Measurements from ENCODE around the gene RNF38.
"Not testable (repeated sequence)": the region's sequence is repeated elsewhere in the genome, so short reads cannot be mapped to it uniquely, and the experiment has no call there.

The RNF38 gene

GRCh38 chr9:36399980-36400331 lies at the start of gene RNF38:
RNF38 (minus strand) TSS chr9:36400269; CDS start chr9:36400108, 161 bp downstream.
- in situ Hi-C loops (cut with HindIII; ENCODE audit: low sequenced_read_pairs): loop anchor here (25.0 kb wide), 1 partner anchor 312 kb away; no protein-coding TSS in a partner anchor

DNA sequence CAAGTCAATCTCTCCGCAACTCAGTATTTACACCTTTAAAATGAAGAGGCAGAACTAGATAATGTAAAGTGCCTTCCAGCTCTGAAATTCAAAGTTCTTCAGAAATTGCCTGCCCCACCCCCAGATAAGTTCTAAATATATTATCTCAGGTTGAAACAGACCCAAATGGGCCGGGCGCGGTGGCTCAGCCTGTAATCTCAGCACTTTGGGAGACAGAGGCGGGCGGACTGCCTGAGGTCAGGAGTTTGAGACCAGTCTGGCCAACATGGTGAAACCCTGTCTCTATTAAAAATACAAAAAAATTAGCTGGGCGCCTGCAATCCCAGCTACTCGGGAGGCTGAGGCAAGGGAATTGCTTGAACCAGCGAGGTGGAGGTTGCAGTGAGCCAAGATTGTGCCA lies 48.5 kb upstream of the RNF38 start:
- in situ Hi-C loops (cut with HindIII; ENCODE audit: low sequenced_read_pairs): not testable (repeated sequence)

- in situ Hi-C loops (cut with HindIII; ENCODE audit: low sequenced_read_pairs): no loop called here
These were observed 47.9 kb upstream of the RNF38 start for GRCh38 chr9:36448017-36448416.

DNA sequence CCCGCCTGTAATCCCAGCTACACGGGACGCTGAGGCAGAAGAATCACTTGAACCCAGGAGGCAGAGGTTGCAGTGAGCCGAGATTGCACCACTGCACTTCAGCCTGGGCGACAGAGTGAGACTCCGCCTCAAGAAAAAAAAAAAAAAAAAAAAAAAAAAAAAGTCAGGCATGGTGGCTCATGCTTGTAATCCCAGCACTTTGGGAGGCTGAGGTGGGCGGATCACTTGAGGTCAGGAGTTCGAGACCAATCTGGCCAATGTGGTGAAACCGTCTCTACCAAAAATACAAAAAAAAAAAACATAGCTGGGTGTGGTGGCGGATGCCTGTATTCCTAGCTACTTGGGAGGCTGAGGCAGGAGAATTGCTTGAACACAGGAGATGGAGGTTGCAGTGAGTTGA lies 46.6 kb upstream of the RNF38 start:
- in situ Hi-C loops (cut with HindIII; ENCODE audit: low sequenced_read_pairs): not testable (repeated sequence)

DNA sequence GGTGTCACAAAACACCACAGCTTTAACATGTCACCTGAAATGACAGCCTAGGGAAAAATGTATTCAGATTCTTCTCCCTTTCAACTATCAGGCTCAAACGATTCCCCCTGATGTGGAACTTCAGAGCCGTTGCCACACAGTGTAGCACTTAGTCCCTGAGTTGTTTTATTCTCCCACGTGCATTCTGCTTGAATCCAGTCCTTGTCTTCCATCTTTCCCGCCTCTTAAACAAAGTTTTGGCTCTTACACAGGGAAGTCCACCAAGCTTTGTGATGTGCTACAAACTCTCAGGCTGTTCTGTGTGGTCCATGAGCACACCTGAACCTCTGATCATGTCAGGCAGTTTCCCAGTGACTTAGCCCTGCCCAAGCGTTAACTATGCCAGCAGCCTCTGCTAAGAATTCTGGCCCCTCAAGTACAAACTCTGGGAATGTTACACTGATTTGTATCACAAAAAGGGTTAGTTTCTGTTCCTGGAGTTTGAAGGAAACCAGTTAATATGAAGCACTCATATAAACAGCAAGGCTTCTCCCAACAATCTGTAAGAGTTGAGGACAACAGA lies 45.8 kb upstream of the RNF38 start:
- in situ Hi-C loops (cut with HindIII; ENCODE audit: low sequenced_read_pairs): no loop called here

DNA sequence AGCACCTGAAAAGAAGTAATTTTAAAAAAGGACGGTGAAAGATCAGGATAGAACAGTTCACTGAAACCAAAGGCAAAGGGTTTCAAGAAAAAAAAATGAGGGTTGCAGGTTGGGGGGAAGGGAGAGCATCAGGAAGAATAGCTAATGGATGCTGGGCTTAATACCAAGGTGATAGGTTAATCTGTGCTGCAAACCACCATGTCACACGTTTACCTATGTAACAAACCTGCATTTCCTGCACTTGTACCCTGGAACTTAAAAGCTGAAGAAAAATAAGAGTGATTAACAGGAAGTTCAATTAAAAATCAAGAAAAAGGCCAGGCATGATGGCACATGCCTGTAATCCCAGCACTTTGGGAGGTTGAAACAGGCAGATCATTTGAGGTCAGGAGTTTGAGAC lies 44.1 kb upstream of the RNF38 start:
- in situ Hi-C loops (cut with HindIII; ENCODE audit: low sequenced_read_pairs): no loop called here

- in situ Hi-C loops (cut with HindIII; ENCODE audit: low sequenced_read_pairs): no loop called here
These were observed 43.5 kb upstream of the RNF38 start for GRCh38 chr9:36443581-36443980.

- in situ Hi-C loops (cut with HindIII; ENCODE audit: low sequenced_read_pairs): no loop called here
These were observed 42.6 kb upstream of the RNF38 start for GRCh38 chr9:36442710-36443109.

DNA sequence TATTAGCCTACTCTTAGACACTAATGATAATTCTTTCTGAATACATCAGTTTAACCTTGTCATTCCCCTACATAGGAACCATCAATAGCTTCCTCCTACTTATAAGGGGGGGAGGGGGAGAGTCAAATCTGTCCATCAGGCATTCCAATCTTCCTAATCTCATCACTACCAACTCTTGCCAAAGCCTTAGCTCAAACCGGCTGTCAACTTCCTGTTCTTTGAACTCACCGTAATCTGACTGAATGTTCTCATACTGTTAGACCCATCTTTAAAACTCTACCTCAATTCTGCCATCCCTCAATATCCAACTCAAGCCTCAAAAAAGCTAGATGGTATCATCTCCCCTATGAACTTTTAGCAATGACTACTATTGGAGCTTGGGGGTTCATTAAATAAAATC lies 41.9 kb upstream of the RNF38 start:
- in situ Hi-C loops (cut with HindIII; ENCODE audit: low sequenced_read_pairs): no loop called here

DNA sequence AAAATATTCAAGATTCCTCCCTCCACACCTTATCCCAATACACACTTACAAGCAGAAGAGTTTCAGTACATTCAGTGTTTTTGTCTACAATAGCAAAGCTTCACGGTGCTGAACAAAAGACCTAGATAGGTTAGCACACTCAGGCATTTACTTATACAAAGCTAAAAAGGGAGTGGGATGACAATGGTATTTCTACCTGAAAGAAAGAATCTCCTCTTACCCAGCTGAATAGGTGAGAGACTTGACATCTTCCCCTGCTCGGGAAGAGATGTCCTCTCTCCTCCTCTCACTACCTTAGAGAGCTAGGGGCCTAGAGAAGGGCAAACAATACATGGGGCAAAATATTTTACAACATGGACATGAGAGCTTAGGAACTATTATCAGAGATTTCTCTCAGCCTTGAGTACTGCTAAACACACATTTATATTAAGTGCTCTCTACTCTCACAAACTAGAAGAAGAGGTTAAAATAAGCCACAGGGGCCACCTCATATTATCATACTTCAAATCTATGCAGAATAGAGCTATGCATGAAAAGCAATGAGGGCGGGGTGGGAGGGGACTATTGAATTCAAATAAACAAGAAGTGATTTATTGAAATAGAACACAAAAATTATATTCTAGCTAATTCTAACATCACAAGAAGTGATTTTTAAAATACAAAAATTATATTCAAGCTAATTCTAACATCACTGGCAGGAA lies 38.6 kb upstream of the RNF38 start:
- in situ Hi-C loops (cut with HindIII; ENCODE audit: low sequenced_read_pairs): loop anchor here (5.0 kb wide), 1 partner anchor 81 kb away; no protein-coding TSS in a partner anchor

- in situ Hi-C loops (cut with HindIII; ENCODE audit: low sequenced_read_pairs): loop anchor here (5.0 kb wide), 1 partner anchor 80 kb away; no protein-coding TSS in a partner anchor
These were observed 37.7 kb upstream of the RNF38 start for GRCh38 chr9:36437790-36438189.

DNA sequence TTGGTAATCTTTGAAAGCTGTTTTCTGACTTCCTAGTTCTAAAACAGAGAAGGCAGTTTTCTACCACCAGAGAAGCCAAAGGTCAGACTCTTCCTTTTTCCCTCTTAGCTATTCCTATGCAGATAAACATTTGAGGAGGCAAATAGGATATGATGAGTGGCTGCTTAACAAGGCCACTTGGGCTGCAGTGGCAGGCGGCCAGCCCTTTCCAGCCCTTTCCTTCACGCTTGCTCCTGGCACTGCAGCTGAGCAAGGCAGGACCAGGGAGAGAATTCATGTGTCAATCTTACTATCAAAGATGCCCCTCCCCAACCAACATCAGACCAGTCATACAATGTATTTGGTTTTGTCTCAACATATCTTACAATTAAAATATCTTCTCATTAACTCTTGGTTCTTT lies 36.8 kb upstream of the RNF38 start:
- in situ Hi-C loops (cut with HindIII; ENCODE audit: low sequenced_read_pairs): loop anchor here (5.0 kb wide), 1 partner anchor 80 kb away; no protein-coding TSS in a partner anchor

GRCh38 chr9:36433386-36433785 lies 33.3 kb upstream of the RNF38 start:
- in situ Hi-C loops (cut with HindIII; ENCODE audit: low sequenced_read_pairs): no loop called here

GRCh38 chr9:36431078-36431477 lies 31.0 kb upstream of the RNF38 start:
- in situ Hi-C loops (cut with HindIII; ENCODE audit: low sequenced_read_pairs): no loop called here

DNA sequence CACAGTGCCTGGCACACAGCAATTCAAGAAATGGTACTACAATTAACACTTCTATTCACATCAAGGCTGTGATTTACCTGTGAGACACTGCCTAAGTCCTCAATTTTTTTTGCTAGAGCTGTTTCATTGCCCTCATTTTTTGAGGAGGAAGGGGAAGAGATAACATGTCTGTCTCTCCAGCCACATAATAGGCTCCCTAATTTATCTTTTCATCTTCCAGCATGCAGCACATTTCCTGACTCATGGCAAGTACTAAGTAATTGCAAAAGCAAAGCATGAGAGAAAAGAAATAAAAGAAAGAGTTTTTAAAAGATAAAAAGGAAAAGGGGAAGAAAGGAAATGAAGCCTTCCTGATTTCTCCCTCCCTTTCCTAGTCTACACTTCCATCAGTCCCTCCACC lies 26.9 kb upstream of the RNF38 start:
- in situ Hi-C loops (cut with HindIII; ENCODE audit: low sequenced_read_pairs): no loop called here

DNA sequence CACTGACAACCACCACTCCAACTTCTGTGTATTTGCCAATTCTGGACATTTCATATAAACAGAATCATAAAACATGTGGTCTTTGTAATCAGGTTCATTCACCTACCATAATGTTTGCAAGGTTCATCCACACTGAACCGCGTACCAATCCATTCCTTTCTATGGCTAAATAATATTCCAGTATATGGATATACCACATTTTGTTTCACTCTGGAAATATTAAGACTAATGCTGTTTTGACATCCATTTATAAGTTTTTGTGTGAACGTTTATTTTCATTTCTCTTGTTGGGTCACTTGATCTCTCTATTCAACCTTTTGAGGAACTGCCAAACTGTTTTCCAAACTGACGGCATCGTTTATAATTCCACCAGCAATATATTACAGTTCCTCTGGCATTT lies 26.3 kb upstream of the RNF38 start:
- in situ Hi-C loops (cut with HindIII; ENCODE audit: low sequenced_read_pairs): no loop called here

DNA sequence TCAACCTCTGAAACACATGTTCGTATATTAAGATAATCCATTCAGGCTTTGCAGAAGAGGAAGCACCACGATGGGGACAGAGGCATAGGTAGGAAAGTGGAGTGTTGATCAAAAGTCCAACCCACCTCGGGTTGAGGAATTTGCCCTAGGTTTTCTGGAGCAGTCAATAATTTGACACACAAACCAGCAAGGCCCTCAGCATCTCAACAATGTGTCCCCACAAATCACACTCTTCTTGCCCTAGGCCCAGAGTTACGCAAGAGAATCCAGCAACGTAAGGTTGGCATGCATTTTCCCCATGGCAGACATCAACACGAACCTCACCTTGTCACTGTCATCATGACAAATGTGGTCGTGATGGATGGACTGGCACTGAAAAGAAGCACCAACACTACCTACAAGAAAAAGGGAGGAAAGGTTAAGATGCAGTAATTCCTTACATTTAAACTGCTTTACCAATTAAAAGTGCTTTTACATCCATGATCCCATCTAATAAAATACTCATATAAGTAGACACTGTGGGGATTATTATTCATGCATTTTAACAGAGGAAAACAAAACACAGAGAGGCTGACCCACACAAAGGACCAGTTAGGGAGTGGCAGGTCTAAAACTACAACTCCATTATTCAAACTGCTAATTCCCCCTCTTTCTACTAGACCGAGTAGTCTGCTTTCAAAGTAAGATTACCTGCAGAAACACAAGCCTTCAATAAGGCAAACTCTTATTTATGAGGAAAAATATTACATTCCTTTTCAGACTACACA lies 24.4 kb upstream of the RNF38 start:
- in situ Hi-C loops (cut with HindIII; ENCODE audit: low sequenced_read_pairs): loop anchor here (25.0 kb wide), 1 partner anchor 288 kb away; no protein-coding TSS in a partner anchor

DNA sequence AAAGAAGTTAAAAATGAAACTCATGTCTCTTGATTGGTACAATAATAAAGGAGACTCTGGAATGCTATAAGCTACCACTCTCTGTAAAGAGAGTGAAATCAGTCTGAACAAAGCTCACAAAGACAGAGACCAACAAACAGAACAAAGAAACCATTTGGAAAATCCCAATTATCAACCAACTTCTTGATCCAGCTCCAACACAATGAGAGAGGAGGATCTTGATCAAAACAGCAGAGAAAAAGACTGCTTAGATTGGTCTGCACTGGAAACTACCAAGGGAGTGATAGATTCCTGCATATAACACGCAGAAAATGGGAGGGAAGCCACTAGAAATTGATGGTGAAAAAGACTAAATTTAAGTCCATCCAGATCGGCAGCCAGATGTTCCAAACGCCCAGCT lies 23.1 kb upstream of the RNF38 start:
- in situ Hi-C loops (cut with HindIII; ENCODE audit: low sequenced_read_pairs): loop anchor here (25.0 kb wide), 1 partner anchor 289 kb away; no protein-coding TSS in a partner anchor

- in situ Hi-C loops (cut with HindIII; ENCODE audit: low sequenced_read_pairs): loop anchor here (25.0 kb wide), 1 partner anchor 295 kb away; no protein-coding TSS in a partner anchor
These were observed 16.8 kb upstream of the RNF38 start for GRCh38 chr9:36416890-36417289.

GRCh38 chr9:36415822-36416525 lies 15.9 kb upstream of the RNF38 start:
- in situ Hi-C loops (cut with HindIII; ENCODE audit: low sequenced_read_pairs): loop anchor here (25.0 kb wide), 1 partner anchor 296 kb away; no protein-coding TSS in a partner anchor

DNA sequence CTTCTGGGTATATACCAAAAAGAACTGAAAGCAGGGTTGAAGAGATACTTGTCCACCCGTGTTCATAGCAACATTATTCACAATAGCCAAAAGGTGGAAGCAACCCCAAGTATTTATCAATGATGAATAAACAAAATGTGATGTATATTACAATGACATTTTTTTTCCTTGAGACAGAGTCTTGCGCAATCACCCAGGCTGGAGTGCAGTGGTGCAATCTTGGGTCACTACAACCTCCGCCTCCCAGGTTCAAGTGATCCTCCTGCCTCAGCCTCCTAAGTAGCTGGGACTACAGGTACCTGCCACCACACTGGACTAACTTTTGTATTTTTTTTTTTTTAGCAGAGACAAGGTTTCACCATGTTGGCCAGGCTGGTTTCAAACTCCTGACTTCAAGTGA lies 11.3 kb upstream of the RNF38 start:
- in situ Hi-C loops (cut with HindIII; ENCODE audit: low sequenced_read_pairs): loop anchor here (25.0 kb wide), 1 partner anchor 301 kb away; no protein-coding TSS in a partner anchor
